Astrocyte of the hippocampus (primary cell): ENCODE data around the gene PTOV1.

Experiments
- DNase-seq: peaks from one replicate; pipeline ENCODE4 v3.0.0; 2011; ENCODE audit warnings: low read depth, low spot score

The PTOV1 gene

GRCh38 chr19:49858088-49858985 lies 7.4 kb downstream of the PTOV1 start:
- peak; percentile 45 for DNase-seq

GRCh38 chr19:49859682-49860335 lies 8.8 kb downstream of the PTOV1 start:
- no peak for DNase-seq

GRCh38 chr19:49860336-49861102 lies 9.6 kb downstream of the PTOV1 start:
- DNase-seq: no peak

- peak; percentile 70 for DNase-seq
These were observed 10.1 kb downstream of the PTOV1 start for GRCh38 chr19:49861107-49861506.

GRCh38 chr19:49861541-49862378 lies 10.8 kb downstream of the PTOV1 start:
- DNase-seq: no peak

GRCh38 chr19:49862391-49863253 lies 11.7 kb downstream of the PTOV1 start:
- peak; percentile 40 for DNase-seq

- no peak for DNase-seq
These were observed 12.4 kb downstream of the PTOV1 start for GRCh38 chr19:49863254-49863934.

GRCh38 chr19:49863935-49864320 lies 13.0 kb downstream of the PTOV1 start:
- DNase-seq: no peak

GRCh38 chr19:49864890-49865289 lies 13.9 kb downstream of the PTOV1 start:
- no peak for DNase-seq

- peak; percentile 97 for DNase-seq
These were observed 16.2 kb downstream of the PTOV1 start, which contains the start of gene PNKP for GRCh38 chr19:49866933-49867782. TSS of gene PNKP (minus strand) at chr19:49867576. CDS start at chr19:49867204, 372 bp downstream.

- no peak for DNase-seq
These were observed 18.1 kb downstream of the PTOV1 start for GRCh38 chr19:49869009-49869483.

- DNase-seq: peak; percentile 100
These were observed 18.7 kb downstream of the PTOV1 start for GRCh38 chr19:49869484-49870308.

GRCh38 chr19:49870309-49870901 lies 19.4 kb downstream of the PTOV1 start:
- no peak for DNase-seq

GRCh38 chr19:49871349-49871985 lies 20.5 kb downstream of the PTOV1 start:
- no peak for DNase-seq

GRCh38 chr19:49872245-49873128 lies 21.5 kb downstream of the PTOV1 start:
- no peak for DNase-seq

- DNase-seq: no peak
These were observed 22.2 kb downstream of the PTOV1 start for GRCh38 chr19:49873129-49873521.
